Gastroesophageal sphincter (tissue), 3 donors: ENCODE measurements around the gene COL6A2.

Experiments used
- CTCF ChIP-seq, 4 experiments: fragments of 200-600 bp in 2 of 4; fragments of 450-650 bp in 2 of 4; sonication (generic) in 1 of 4; IDR thresholded peaks; one replicate each; pipeline ENCODE4 v1.5.1; 2017 to 2019; ENCODE audit warnings: antibody characterized with exemption in 4 of 4, mild to moderate bottlenecking in 2 of 4, moderate library complexity in 2 of 4
- EP300 ChIP-seq: sonication (generic); formaldehyde crosslinking; IDR thresholded peaks from one replicate; pipeline ENCODE4 v1.6.1; 2017; ENCODE audit warnings: antibody characterized with exemption, mild to moderate bottlenecking
- POLR2A ChIP-seq, 2 donors: fragments of 450-650 bp; IDR thresholded peaks; one replicate each; pipeline ENCODE4 v1.6.1; 2017; ENCODE audit warnings: antibody characterized with exemption in 2 of 2, mild to moderate bottlenecking in 2 of 2, moderate library complexity in 1 of 2
- POLR2AphosphoS5 ChIP-seq: sonication (generic); formaldehyde crosslinking; IDR thresholded peaks from one replicate; pipeline ENCODE4 v1.6.1; 2017; ENCODE audit warnings: antibody characterized with exemption

GRCh38 chr21:46057111-46057709 lies 40.7 kb upstream of the COL6A2 start:
- TF ChIP-seq CTCF (IDR thresholded peaks at IDR 0.05) (no peak), POLR2AphosphoS5 (no peak), POLR2A (IDR thresholded peaks at IDR 0.05) (no peak), EP300 (no peak)
